HG03159 (cell line): ENCODE data around the gene DHRS12.
"Not testable (repeated sequence)": the region's sequence is repeated elsewhere in the genome, so short reads cannot be mapped to it uniquely, and the experiment has no call there.

Experiments
- ATAC-seq: cut with Tn5 transposase; IDR thresholded peaks from one replicate; pipeline ENCODE4 v1.9.1; 2021; ENCODE audit warnings: mild to moderate bottlenecking, moderate library complexity; ENCODE audit not compliant: unreplicated experiment

DHRS12 gene

DNA sequence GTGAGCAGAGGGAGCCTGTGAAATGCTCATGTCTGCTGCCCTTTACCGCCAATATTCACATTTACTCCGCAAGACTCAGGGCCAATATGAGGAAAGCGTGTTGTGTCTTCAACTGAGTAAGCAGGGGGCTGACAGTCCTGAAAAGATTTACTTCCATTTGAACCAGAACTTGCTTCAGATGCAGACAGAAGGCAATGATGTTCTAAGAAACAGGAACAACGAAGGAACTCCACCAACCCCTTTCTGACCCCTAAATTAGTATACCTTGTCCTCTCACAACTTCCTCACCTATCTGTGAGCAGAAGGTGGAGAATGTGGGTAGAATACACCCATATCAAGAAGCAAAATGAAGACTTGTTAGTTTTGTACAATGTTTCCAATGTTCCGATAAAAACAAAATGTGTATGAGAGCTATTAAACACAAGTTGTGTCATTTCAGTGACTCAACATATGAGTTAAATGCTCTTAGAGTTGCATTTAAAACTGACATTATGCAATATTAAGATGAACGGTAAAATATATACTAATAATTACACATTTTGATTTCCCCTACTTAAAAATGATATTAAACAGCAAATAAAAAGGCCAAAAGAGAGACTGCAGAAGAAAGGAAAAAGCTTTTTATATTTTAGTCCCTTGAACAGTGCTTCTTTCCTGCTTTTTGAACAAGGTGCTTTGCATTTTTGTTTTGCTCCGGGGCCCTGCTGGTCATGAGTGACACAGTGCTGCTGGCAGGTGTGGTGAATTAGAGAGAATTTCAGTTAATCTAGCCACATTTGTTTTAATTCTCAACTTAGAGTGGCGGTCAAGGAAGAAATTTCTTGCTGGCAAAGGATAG lies 25.0 kb upstream of the DHRS12 start:
- ATAC-seq, result no peak

DNA sequence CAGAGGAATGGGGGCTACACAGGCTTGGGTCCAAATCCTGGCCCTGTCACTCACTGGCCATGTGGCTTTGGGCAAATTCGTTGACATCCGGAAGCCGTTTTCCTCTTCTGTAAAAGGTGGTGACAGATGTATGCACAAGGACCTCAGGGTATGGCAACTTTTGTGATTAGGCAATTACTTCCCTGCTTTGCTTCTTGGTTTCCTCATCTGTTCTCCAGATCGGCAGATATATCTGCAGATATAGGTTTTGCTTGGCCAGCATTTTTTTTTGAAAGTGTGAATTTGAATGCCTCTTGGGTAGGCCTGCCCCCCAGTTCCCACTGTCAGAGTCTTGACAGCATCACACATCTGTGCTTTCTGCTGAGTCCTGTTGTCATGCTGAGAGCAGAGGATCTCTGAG lies 23.3 kb upstream of the DHRS12 start:
- no peak for ATAC-seq

DNA sequence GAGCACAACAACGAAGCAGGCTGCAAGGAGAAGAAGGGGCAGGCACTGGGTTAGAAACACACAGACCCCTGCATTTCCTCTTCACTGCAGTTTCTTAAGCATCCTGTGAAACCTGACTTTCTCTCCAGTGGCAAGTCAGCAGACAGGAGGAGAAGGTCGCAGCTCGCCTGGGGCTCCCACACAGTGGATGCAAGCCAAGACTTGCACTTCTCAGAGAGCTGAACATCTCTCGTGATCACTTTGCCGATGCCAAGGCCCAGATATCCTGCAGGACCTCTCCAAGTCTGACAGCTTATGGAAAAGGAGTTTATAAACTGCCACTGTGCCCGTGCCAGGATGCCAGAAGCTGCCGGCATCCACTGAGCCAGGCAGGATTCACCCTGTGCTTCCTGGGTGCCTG lies 22.6 kb upstream of the DHRS12 start:
- ATAC-seq, result no peak

DNA sequence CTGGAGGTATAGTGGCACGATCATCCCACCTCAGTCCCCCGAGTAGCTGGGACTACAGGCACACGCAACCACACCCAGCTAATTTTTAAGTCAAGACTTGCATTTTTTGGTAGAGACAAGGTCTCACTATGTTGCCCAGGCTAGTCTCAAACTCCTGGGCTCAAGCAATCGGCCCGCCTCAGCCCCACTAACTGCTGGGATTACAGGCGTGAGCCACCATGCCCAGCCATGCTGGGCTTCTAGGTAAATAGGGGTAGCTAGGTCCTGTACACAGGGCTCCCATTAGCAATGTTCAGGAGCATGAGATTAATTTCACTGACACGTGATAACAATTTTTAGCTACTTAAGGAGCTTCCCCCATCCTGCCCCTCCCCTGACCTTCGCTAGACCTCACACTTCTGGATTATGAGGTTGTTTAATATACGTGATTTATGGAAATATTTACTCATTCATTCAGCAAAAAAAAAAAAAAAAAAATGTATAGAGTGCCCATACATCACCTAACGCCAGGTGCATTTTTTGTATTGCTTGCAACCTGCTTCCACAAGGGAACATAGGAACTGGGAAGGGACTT lies 21.8 kb upstream of the DHRS12 start:
- no peak for ATAC-seq

DNA sequence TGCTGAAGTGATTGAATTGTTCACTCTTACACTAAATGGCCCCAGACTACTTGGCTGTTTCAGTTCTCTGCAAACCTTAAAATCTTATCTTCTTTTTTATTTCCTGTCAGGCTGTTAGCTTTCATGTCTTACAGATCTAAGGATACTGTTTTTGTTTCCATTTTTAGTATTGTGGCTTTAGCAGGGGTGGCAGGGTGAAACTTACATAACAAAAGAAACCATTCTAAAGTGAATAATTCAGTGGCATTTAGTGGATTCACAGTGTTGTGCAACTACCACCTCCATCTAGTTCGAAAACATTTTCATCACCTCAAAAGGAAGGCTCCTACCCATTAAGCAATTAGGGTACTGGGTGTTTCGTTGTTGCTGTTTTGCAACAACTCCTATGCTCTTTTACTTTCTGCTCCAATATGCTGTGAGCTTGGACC lies 21.2 kb upstream of the DHRS12 start:
- no peak for ATAC-seq

DNA sequence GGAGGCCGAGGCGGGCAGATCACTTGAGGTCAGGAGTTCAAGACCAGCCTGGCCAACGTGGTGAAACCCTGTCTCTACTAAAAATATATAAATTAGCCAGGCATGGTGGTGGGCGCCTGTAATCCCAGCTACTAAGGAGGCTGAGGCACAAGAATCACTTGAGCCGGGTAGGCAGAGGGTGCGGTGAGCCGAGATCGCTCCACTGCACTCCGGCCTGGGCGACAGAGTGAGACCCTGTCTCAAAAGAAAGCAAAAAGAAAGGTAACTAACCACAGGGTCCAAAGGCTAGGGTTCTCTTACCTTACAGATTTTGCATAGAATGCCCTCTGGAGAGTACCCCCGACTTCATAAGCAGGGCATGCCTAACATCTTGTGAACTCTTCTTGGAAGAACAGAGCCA lies 20.7 kb upstream of the DHRS12 start:
- not testable (repeated sequence) for ATAC-seq

DNA sequence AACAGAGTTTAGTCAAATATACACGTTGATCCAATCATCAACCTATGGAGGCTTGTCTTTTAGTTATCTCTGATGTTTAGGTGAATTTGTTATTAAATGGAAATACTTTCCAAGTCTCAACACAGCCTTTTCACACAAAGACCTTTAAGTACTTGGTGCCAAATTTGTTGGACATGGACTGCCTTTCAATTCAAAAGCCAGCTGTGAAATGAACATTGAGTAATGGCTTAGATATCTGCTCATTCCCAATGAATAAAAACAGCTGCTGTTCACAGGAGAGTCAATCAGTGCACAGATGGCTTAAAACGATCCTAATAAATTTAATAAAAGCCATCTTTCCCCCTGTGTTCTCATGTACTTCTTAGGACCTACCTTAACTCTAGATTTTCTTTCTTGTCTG lies 19.9 kb upstream of the DHRS12 start:
- no peak for ATAC-seq

DNA sequence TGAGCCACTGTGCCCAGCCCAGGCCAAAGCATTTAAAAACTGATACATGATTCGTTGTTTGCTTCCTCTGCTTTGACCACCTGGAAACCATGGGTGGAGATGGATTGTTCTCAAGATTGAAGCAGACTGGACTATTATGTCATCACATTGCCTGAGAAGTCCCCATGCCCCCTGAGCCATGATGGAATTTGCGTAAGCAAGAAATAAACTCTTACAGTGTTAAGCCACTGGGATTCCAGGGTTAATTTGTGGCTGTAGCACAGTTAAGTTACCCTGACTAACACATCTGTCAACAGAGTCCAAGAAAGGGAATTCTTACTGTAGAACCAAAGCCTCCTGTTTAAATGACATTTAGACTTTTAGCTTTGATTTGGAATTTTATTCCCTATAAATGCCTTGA lies 19.4 kb upstream of the DHRS12 start:
- ATAC-seq, result no peak

DNA sequence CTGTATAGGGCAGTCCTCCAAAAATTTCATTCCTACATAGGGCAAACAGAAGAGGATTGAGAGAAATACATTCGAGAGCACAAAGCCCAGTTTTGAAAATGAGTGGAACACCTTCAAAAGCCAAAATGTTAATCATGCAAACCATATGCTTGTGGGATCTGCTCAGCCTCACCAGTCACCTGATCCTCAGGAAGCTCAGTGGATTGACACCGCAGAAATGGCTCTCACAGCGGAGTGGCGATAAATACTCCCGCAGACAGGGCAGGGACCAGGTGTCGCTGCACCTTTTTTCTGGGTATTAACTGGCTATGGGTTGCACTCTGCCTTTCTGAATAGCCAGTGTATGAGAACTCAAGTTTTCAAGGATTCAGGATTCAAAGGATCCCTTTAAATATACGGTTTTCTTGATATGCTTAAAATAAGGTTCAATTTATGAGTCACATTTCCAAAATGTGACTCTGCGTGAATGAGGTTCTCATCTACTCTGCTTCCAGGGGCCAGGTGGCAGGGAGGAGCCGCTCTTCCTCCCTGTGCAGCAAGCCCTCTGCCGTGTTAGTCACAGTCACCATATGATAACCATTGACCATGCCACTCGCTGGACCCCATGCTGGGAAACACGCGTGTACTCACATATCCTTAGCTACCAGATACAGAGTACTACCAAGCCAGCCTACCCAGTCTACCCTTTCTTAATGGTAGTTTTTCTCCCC lies 18.3 kb upstream of the DHRS12 start:
- no peak for ATAC-seq

DNA sequence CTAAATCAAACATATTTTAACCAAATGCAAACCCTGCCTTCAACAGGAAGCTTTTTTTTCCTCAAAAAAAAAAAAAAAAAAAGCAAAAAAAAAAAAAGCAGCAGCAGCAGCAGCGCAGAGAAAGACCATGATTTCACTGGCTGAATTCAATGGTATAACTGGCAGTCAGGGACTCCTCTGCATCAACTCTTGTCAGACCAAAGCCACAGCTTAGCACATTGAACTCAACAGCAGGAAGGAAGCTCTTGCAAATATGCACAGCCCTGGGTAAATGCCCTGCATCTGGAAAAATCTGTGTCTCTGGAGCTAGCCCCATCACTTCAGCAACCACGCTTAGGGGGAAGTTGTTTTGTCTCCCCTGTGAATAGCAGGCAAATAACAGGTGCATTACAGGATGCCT lies 17.6 kb upstream of the DHRS12 start:
- ATAC-seq, result no peak

DNA sequence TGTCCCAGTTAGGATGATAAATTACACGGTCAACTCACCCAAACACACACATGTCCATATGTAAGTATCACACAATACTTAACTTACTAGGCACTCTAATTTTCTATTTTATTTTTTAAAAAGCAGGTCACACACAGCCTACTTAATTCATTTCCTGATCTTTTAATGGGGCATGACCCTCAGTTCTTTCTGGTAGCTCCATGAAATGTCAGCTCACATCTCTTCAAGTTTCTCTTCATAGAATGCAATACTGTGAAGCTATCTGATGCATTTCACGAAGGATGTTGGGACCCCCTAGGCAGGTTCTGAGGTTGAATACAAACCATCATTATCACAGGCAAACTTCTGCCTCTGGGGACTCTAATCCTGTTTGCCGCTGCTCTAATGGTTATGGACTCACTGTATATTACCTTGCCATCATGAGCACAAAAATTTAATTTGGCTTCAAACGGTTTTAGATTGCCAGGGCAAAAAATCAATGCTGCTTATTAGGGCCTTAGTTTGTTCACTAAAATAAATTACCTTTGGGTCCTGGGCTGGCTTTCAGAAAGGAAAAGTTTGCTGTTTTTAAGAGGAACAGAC lies 16.1 kb upstream of the DHRS12 start:
- no peak for ATAC-seq

DNA sequence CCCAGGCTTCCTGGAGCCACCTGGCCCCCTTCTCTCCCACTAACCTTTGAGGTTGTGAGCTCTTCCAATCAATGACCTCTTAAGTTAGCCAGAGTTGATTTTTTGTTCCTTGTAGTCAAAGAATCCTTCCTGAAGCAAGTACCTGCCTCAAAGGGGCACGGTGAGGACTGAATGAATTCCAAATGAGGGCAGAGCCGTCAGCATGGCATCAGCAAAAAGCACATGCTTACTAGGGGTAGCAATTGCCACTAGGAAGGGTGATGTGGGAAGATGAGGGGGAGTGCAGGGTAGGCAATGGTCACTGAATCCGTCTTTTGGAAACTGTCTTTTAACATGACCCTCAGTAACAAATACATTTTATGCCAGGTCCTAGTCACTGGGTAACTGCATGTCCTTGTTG lies 15.6 kb upstream of the DHRS12 start:
- ATAC-seq, result no peak

DNA sequence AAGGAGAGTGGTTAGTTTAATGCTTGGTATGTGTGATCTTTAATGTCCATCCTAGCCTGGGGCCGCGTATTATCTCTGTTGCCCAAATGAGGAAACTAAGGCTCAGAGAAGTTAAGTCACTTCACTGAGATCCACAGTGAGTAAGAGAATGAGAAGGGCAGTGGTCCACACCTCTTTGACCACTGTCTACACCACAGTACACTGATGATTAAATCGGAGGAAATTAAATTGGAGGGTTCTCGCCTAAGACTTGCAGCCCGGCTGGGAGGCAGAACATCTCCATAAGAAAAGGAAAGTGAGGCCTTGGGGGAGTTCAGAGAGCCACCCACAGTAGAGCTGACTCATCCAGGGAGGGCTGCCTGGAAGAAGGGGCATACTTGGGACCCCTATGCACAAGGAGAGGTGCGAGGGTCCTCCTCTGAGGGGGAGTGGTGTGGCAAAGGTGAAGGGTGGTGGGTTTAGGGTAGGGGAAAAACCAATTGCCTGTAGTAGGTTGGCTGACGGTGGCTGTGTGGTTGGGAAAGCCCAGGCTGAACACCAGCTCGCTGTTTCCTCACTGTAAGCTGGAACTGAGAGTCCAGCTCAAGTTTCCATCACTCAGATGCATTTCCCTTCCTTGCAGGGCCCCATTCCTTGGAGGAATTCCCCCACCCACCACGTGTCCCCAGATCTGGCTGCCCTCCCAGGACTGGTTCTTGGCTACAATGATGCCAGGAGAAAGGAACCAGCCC lies 15.0 kb upstream of the DHRS12 start:
- ATAC-seq, result no peak

DNA sequence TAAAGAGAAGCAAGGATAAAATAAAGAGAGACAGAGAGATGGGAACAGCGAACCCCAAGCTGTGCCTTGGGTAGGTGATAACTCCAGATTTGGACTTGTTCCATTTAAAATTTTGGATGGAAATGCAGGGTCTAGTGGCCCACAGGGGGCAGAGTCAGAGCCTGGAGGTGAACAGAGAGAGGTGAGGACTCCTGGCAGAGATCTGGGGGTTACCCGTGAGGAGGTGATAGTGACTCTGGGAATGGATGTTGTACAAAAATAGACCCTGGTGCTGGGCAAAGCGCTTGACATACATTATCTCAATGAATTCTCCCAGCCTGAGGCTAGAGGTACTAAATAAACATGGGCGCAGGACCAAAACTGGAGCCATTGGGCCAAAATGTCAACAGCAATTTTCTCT lies 14.3 kb upstream of the DHRS12 start:
- no peak for ATAC-seq

DNA sequence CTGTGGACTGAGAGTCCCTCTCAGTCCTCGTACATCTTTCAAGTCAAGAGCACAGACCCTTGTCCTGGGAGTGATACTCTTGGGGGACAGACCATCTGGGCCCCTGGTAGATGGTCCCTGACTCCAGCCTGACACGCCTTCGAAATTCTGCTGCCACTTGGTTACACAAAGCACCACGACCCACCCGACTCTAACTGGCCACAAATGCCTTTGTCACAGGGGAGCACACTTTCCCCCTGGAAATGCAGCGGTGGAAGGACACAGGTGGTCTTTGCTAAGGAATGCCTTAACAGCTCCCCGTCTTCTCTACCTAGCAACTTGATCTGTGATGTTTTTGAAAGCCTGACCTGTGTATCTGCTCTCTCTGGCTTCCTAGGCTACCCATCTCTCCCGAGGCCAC lies 13.8 kb upstream of the DHRS12 start:
- ATAC-seq, result no peak

DNA sequence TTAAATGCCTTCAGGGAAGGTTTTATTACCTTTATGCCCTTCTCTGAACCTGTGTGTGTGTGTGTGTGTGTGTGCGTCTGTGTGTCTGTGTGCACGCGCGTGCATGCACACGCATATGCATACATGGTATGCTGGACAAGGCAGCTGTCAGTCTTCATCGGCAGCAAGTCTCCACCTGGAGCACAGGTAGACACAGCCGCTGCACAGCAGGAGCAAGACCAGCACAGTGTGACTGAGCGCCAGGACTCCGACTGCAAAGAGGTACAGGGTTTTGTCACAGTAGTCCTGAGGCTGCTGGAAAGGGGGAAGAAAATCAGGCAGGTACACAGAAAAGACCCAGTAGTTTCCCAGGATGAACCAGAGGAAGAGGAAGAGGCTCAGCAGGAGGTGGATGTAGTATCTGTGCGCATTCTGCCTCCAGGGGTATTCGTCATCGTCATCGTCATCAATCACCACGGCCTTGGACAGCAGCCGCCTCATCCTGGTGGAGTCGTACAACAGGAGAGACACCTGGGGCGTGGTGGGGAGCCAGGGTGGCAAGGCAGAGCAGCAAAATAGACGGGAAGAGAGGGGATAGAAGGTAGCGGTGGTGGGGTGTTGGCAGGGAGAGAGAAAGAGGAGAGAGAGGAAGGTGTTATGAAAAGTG lies 12.8 kb upstream of the DHRS12 start:
- no peak for ATAC-seq

DNA sequence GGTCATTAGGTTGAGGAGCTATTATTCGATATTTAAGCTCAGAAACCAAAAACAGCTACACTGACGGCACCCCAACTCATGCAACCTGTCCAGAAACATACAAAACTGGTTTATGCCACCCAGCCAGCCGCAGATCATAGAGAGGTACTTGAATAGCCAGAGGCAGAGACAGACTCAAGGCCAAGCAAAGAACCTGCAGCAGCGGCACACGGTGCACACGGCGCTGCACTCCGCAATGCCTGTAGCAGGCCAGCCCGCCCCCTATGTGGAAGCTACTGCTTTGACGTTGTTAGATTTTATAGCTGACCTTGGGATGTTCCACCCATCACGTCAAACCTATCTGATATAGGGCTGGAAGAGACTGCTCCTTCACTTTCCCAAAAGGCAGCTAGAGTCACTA lies 11.9 kb upstream of the DHRS12 start:
- ATAC-seq, result no peak

DNA sequence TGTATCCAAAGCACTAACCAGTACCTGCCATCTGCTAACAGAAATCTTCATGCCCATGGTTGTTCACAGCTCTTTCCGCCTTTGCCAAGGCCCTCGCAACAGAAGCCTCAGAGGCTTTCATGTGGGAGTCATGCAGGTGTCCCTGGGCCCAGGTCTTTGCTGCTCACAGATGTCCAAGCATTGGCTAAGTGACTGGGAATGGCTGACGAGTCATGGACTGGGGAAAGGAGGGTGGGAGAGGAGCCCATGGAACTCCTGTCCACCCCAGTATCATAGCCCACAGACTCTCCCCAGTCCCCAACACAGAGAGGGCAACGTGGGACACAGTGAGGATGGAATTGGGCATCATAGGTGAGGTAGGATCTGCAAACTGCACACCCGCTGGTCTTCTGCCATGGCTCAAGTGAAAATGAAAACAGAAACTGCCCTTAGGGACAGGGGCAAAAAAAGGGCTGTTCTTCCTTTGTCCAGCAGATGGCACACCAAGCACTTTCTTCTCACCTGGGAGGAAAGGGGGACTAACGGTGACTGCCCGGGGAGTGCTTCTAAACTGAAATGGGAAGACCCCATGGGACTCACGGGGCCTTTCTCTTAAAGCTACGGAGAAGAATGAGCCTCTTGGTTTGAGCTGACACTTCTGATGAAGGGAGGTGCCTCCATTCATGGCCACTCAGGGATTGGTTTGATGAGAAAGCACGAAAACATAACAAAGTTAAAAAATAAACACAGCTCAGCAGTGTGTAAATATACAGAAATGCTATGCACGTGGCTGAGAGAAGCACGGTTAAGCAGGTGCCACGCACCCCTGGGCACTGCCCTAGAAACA lies 11.1 kb upstream of the DHRS12 start:
- ATAC-seq, result peak; percentile 77

DNA sequence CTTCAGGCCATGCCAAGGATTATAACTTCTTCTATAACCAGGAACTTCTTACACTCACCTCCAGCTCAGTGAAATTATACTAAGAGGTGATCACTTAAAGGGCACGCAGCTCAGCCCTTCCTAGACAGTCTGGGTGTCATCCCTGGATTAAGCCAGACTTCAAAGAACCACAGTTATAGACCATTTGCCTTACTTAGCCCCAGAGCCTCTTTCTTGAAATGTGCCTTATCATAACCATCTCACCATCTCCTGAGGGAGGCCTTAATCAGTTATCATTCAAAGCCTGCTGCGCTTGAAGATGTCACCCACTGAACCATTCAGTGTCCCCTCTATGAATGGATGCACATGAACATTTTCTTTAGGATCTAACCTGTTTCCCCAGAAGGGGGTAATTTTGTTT lies 10.1 kb upstream of the DHRS12 start:
- no peak for ATAC-seq
